HG03097 (cell line): ENCODE results near the gene DIS3L2.

Experiments used
- ATAC-seq: cut with Tn5 transposase; IDR thresholded peaks from one replicate; pipeline ENCODE4 v1.9.1; 2021; ENCODE audit not compliant: unreplicated experiment, low FRiP score

Gene DIS3L2

DNA sequence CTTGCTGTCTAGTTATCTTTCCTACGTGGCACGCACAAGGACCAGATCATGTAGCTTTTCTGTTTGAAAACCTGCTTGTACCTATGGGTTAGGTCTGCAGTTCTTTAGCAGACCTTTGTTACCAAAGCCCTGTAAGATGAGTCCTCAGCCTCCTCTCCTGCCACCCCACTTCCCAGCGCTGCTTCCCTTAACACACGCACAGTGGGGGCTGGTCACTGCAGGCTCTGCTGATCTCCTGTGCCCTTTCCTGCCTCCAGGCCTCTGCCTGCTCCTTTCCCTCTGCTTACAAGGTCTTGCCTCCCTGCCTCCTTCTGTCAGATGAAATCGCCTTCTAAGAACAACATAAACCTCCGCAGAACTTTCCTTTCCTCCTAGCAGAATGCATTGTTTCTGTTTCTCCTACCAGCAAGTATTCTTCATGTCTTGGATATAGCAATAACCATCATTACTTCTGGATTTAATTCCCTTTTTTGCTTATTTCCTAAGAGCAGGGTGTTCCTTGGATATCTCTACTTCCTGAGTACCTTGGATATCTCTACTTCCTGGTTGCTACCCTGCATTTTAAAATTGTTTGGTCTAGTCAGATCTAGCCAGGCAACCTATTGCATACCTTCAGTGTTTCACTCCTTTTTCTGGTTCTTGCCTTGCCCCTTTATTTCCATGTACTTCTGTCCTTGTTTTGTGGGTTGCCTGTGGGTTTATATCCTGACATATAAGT is 257.4 kb downstream of the DIS3L2 start:
- ATAC-seq = no peak

DNA sequence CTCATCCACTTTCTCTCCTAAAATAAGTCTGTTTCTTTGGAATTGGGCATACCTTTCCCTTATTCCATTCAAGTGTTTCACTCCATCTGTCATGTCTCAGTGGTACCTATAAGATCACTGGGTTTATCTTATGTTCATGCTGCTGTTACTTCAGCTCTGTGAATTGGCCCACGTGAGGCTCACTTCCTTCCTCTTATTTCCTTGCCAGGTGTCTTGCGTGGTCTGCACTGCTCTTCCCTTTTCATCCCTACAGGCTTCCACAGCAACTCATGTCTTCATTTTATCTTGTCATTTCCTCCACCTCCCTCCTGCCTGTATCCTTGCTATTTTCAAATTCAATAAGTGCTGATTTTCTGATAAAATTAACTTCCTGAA is 258.0 kb downstream of the DIS3L2 start:
- no peak for ATAC-seq

DNA sequence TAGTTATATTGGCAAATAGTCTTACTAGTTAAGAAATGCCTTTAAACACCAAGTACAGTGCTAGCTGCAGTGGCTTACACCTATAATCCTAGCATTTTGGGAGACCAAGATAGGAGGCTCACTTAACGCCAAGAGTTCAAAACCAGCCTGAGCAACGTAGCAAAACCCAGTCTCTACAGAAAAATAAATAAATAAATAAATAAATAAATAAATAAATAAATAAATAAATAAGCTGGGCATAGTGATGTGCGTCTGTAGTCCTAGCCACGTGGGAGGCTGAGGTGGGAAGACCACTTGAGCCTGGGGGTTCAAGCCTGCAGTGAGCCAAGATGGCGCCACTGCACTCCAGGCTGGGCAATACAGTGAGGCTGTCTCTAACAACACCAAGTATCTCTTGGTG is 258.4 kb downstream of the DIS3L2 start:
- ATAC-seq = no peak

DNA sequence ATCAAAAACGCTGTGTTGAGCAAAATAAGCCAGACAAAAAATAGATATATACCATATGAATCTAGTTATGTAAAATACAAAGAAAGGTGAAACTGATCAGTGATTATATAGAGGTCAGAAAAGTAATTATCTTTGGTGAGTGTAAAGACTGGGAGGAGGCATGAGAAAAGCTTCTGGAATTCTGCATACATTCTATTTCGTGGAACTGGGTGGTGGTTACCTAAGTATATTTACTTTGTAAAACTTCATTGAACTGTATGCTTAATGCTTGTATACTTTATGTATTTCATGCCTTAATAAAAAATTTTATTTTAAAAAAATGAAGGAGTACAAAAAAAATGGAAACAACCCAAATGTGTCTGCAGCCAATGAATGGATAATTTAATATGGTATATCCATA is 263.9 kb downstream of the DIS3L2 start:
- no peak for ATAC-seq

DNA sequence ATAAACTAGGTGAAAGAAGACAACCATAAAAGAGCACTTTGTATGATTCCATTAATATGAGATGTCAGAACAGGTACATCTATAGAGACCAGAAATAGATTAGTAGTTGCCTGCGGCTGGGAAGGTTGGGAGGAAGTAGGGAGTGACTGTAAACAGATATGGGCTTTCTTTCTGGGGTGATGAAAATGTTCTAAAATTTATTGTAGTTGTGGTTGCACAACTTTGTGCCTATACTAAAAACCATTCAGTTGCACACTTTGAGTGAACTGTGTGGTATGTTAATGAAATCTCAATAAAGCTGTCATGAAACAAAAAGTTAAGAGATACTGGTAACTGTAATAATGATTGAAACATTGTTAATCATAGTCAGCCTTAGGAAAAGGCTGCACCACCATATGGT is 264.4 kb downstream of the DIS3L2 start:
- no peak for ATAC-seq

DNA sequence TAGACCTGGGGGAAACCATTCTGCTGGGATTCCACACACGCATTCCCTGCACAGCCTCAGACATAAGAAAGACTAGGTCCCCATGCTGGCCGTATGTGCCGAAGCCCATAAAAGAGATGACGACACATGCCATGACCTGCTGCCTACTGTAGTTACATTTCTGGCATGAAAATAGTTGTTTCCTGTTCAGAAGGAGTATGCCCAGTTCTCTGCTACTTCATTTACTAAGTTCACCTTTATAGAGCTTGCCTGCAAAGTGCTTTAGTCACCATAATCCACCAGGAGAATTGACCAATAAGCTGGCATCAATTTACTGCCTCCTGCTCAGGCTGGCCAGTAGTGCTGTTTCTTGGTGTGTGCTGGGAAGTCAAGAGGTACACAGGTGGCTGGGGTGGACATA is 266.8 kb downstream of the DIS3L2 start:
- ATAC-seq = no peak

DNA sequence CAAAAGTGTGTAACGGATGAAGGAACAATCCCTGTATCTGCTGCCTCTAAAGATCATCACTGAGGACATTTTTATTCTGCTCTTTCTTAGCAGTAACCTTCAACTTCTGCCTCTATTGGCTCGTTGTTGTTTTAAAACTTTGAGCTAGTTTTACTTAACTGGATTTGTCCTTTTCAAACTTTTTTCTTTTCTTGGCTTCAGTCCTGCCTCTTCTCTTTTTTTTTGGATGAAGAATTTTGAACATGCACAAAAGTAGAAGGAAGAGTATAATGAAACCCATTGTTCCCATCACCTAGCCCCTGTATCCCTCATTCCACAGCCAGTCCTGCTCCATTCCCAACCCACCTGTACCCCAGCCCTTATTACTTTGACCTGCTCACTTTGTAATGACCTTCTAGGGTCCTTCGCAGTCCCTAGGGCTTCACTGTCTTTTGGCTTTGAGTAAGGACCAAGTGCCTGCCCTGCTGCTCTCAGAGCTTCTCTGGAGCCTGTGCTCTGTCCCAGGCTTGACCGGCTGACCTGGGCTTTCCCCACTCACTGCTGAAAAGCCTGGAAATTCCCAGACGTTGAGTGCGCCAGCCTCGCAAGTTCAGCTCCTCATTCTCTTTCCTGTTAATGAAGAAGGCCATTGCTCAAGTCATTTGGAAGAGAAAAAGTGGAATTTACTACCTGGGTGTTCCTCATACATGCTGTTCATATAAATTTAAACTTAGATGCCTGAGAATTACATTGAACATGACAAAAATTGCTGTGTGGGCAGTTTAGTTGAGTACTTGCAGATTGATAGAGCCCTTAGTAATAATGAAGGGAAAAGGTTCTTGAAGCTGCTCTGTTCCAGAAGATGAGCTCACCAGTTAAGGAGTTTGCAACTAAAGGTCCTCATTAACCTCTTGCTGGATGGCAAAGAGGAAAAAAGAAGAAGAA is 267.7 kb downstream of the DIS3L2 start:
- ATAC-seq = no peak

DNA sequence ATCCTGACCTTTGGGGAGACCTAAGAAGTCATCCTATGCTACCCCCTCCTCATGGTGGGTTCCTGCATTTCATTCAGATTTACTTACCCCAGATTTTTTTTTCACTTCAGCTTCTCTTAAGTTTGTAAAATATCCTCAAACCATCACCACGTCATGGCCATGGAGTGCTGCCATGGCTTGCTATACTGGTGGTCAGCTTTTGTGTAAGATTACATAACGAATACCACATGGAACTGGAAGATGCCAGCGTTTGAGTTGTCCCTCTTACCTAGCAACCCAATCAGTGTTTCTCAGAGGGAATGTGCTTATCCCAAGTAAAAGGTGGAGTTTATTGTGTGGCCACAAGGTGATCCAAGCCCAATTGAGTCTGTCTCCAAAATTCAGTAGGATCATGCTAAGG is 268.4 kb downstream of the DIS3L2 start:
- no peak for ATAC-seq

DNA sequence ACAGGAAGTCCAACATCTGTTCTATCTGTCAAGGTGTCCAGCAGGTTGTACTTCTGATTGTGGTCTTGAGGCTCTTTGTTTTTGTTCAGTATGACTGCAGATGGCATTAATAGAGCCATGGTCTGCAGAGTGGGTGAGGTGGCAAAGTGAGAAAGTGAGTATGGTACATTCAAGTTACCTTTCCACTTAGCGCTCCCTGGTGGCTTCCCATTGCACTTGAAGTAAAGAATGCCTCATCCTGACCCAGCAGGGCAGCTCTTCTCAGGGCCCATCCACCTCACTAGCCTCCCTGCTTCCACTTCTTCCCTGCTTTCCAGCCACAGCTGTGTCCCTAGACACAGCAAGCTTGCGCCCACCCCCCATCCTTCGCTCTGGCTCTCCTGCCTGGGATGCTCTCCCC is 269.0 kb downstream of the DIS3L2 start:
- no peak for ATAC-seq

DNA sequence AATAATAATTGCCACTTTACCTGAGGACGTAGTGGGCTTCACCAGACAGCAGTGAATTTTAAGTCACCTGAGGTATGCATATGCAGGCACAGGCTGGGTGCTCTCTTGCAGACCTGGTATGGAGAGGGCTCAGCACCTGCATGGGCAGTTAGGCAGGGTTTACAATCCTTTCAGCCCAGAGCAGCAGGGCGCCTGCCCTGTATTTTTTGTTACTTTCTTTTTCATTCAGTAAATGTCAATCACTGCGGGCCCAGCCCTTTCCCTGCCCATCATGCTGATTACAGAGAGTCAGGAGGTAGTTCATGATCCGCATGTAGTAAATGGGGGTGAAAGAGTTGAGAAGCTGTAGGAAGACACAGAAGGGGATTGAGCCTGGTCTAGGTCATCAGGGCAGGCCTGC is 270.0 kb downstream of the DIS3L2 start:
- ATAC-seq = no peak

DNA sequence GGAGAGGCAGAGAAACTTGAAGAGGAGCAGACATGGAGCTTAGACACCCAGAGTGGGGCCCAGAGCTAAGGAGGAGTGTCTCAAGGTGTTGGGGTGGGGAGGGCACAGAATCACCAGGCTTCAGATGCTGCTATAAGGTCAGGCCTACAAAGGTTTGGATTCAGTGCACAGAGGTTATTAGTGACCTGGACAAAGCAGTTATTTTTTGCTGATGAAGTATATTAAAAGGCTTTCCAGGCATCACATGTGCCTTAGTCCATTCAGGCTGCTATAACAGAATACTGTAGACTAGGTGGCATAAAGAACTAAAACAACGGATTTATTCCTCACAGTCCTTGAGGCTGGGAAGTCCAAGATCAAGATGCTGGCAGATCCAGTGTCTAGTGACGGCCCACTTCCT is 271.4 kb downstream of the DIS3L2 start:
- no peak for ATAC-seq

DNA sequence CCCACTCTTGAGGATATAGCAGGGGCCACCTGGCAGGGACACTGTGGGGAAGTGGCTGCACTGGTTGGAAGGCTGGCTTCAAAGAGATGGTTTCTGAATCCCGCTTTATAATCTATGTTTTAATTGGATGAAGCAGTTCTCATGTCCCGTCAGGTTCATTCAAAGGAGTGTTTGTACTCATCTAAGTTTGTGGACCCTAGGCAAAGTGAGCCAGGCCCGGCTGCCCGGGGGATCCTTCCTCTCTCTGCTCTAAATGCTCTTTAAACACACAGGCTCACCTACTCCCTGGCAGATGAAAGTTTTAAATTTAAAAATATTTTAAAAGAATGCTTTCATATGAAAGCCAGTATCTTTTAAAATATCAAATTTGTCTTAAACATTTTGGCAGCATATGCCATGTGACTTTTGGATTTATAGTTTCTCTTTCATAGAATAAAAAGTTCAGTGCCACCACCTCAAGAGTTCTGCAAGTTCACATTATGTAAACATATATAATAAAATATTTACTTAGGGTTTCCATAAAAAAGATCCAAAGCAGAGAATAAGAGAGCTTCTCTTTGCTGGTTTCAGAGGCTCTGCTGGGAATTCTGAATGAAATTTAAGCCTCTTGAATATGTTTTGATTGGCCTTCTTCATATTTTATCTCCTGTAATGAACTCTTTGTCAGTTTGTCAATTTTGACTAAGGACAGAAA is 273.6 kb downstream of the DIS3L2 start:
- ATAC-seq = no peak

DNA sequence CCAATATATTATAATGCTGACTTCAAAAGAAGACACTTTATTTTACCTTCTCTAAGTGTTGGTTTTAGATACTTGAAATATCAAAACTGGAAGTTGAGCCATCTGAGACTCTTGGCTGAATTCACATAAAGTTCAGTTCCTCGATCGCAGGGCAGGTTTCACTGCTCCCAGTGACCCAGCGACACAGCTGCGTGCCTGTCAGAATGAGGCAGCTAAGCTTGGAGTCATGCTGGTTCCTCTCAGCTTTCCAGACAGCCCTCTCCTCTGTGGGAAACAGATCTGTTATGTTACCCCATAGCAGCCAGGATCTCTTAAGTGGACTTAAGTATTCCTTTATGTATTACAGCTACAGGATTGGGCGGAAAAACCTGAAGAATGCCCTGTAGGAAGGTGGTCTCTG is 274.2 kb downstream of the DIS3L2 start:
- no peak for ATAC-seq

DNA sequence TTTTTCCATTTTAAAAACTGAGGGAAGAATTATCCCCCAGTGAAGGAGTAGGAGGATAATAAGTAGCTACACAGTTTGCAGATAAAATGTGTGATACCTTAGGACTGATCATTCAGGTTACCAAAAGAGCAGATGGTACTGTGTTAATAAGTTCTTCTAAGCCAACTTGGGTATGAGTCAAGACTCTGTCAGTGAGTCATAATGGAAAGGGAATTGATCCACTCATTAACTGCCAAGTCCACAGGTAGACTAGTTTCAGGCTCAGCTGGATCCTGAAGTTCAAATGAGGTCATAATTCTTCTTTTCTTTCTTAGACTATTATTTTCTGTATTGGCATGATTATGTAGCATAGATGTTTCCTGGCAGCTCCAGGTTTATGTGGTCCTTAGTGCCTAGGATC is 274.7 kb downstream of the DIS3L2 start:
- peak; percentile 65 for ATAC-seq

DNA sequence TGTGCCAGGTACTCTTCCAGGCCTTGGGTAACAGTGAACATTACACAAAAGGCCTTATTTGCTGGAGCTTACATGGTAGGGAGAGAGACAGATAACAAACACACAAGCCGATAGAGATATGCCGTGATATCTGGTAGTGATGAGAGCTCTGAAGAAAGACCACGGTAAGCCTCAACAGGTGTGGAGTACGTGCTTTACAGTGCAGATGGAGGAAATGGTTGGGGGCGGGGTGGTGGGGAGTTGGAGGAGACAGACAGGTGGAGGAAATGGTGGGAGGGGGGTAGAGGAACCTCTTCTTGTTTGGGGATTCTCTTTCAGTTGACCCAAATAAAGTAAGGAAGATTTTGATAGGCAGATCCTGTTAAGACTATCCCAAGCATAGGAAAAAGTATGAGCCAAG is 276.0 kb downstream of the DIS3L2 start:
- ATAC-seq = no peak

DNA sequence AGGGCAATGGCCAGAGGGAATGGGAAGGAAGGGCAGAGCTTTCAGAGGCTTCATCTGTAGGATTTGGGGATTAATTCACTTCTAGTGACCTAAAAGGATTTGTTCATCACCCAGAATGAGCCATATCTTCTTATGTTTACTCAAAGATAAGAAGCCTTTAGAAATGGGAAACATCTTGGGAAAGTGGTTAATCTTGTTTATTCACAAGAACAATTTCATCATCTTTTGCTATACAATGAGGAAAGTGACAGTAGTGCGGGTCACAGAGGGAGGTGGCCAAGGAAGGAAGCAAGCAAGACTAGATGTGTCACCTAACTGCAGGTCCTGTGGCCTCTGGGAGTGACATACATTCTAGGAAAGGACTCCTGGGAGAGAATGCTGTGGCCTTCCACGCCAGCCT is 276.6 kb downstream of the DIS3L2 start:
- no peak for ATAC-seq

DNA sequence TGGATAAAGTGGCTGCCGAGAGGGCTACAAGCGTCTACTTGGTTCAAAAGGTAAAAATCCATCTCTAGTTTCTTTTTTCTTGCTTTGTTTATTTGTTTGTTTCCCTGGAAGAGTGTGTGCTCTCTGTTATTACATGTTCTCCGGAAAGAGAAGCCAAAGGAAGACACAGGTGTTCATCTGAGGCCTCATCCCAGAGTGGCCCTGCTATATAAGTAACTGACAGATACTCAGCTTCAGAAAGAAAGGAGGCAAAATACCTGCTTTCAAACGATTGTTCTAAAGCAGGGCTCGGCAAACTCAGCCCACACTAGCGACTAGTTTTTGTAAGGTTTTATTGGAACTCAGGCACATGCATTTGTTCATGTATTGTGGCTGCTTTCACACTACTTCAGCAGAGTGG is 277.1 kb downstream of the DIS3L2 start:
- no peak for ATAC-seq

DNA sequence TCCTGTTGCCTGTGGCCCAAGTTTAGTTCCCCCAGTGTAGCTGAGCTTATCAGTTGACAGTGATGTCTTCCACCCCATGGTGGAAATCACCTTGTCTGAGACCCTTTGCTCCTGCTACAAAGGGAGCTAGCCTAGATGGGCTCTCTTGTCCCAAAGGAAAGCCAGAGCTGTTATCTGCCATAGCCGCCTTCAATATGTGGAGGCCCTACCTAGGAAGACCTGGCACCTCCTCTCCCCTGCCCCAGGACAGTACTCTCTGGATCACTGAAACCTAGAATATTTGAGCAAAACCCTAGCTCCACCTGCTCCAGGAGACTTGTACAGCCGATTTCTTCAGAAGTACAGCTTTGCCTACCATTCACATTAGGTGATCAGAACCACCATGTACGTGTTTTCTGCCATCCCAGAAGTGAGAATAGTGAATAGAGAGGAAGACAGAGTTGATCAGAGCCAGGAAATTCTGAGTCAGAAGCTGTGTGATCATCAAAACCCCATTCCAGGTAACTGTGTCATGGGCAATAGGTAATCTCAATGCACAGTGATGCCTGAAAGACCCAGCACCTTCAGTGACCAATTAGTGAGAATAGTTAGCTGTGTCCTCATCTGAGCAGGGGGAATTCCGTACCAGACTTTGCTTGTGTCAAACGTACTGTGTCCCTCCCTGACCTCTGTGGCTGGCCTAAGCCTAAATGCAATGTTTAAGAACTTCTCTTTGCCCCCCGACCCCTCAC is 278.6 kb downstream of the DIS3L2 start:
- no peak for ATAC-seq

DNA sequence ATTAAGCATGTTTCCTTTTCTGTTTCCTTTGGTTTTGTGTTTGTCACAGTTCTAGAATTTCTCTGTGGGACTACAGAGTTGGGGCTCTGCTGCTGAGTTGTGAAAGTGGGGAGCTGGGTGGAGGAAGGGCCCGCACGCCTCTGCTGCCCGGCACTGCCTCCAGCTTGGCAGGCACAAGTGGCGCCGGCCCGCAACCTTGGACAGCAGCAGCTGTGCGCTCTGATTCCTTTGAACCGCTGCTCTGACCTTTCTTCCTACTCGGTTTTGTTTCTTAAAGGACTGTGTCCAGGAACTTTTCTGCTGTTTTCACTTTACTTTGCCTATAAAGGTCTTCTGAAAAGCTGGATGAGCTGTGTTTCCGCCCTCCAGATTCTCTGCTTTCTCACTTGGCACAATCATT is 279.4 kb downstream of the DIS3L2 start:
- no peak for ATAC-seq

DNA sequence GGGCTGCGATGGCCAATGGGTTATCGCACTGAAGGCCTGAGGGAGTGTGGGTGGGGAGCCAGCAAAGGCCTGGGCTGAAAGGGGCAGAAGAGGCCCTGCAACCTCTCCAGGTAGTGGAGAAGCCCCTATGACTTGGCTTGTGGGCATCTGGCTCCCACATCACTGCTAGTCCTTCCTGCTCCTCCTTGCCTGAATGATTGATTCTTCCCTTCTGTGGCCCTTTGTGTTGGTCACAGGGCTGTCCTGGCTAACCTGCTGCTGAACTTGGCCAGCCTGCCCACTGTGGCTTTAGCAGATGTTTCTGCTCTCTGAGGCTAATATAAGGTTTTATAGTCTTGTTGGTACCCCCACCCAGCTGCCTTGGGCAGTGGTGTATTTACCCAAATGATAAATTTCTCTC is 280.8 kb downstream of the DIS3L2 start:
- ATAC-seq = no peak

DNA sequence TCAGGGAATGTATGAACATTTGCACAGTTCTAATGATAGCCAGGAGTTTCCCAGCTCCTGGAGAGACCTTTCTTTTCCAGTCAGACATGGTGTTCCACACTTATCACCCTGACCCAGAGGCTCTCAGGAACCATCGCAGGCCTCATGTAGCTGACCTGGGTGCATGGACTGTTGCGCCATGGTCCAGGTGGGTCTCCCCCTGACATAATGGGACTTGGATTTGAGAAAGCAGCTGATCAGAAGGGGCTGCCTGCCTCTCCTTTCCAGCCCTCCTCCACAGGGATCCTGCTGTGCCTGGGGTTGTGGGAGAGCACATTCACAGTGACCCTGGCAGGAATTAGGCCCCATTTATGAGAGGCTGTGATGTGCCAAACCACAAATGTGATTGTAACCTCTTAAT is 283.6 kb downstream of the DIS3L2 start:
- no peak for ATAC-seq
